NT2/D1 (cell line): ENCODE data around the gene A2ML1.

Source experiments
- SUZ12 ChIP-seq: IDR thresholded peaks from 2 replicates; pipeline ENCODE4 v1.6.1; 2011; ENCODE audit not compliant: insufficient read length, insufficient read depth; ENCODE audit errors: extremely low read depth
- ZNF274 ChIP-seq: IDR thresholded peaks from 2 replicates; pipeline ENCODE4 v1.6.1; 2011; ENCODE audit warnings: mild to moderate bottlenecking, low read depth, low read length

DNA sequence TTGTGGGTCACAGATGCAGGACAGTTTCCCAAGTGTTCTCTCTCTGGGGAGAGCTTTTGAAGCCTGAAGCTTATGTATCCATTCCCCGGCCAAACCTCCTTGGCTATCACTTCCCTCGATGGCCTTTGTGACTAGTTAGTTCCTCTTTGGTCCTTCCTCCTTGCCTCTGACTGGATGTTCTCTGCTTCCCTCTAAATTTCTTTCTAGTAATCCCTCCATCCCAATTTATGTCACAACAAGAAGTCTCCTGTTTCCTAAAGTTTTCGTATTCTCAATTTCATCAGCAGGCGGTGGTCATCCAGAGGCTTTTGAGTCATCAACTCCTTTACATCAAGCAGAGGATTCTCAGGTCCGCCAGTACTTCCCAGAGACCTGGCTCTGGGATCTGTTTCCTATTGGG is 27.5 kb downstream of the A2ML1 start:
- no peak for TF ChIP-seq SUZ12
- no peak for TF ChIP-seq ZNF274
